ENCODE results near the gene ANKRD66.
"Not testable (repeated sequence)": the region's sequence is repeated elsewhere in the genome, so short reads cannot be mapped to it uniquely, and the experiment has no call there.

- not testable (repeated sequence) for TF ChIP-seq CTCF, POLR2A (IDR thresholded peaks at IDR 0.05)
Measured at GRCh38 chr6:46764280-46764679, 17.5 kb downstream of the ANKRD66 start.

All from uterus (tissue), 2 donors.